Measurements from ENCODE around the gene SYNGR2. TPM values are rescaled to one million over a fixed set of nuclear protein-coding genes. Genes with fewer than 3 reads are reported as not detected.
"Not testable (repeated sequence)": the region's sequence is repeated elsewhere in the genome, so short reads cannot be mapped to it uniquely, and the experiment has no call there.

Gene SYNGR2
- total and polyA plus RNA-seq, 9 of the 15 experiments (the other 6 are each of a cell fraction or from before 2014, with no cell fraction given), result 1.4 to 173 (median 87.8) TPM

DNA sequence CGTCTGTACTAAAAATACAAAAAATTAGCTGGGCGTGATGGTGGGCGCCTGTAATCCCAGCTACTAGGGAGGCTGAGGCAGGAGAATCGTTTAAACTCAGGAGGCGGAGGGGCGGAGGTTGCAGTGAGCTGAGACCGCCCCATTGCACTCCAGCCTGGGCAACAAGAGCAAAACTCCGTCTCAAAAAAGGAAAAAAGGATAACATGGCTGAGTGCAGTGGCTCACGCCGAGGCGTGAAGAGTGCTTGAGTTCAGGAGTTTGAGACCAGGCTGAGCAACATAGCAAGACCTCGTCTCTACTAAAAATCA, 28.6 kb upstream of the SYNGR2 start (continued):
- TF ChIP-seq ZBTB40 (IDR thresholded peaks at IDR 0.05) (0 out of 2 replicates have a peak, but pooled peaks have one; percentile 46), ARID2 (IDR thresholded peaks at IDR 0.05) (0 out of 2 replicates have a peak, but pooled peaks have one; percentile 1), EP400 (IDR thresholded peaks at IDR 0.05) (peak; percentile 50; the same call in 1 of the 2 replicates), NR2F6 (CRISPR knock-in tag; IDR thresholded peaks at IDR 0.05) (0 out of 2 replicates have a peak, but pooled peaks have one; percentile 18), CC2D1A (IDR thresholded peaks at IDR 0.05) (0 out of 2 replicates have a peak, but pooled peaks have one; percentile 13), SMARCA4 (IDR thresholded peaks at IDR 0.05) (0 out of 2 replicates have a peak, but pooled peaks have one; percentile 36), SMARCE1 (IDR thresholded peaks at IDR 0.05) (0 out of 2 replicates have a peak, but pooled peaks have one; percentile 59)
- not testable (repeated sequence) for TF ChIP-seq ZBTB40 (CRISPR knock-in tag; IDR thresholded peaks at IDR 0.05)
- TF ChIP-seq, protein P1, sequence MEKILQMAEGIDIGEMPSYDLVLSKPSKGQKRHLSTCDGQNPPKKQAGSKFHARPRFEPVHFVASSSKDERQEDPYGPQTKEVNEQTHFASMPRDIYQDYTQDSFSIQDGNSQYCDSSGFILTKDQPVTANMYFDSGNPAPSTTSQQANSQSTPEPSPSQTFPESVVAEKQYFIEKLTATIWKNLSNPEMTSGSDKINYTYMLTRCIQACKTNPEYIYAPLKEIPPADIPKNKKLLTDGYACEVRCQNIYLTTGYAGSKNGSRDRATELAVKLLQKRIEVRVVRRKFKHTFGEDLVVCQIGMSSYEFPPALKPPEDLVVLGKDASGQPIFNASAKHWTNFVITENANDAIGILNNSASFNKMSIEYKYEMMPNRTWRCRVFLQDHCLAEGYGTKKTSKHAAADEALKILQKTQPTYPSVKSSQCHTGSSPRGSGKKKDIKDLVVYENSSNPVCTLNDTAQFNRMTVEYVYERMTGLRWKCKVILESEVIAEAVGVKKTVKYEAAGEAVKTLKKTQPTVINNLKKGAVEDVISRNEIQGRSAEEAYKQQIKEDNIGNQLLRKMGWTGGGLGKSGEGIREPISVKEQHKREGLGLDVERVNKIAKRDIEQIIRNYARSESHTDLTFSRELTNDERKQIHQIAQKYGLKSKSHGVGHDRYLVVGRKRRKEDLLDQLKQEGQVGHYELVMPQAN (IDR thresholded peaks at IDR 0.05; ENCODE audit: borderline replicate concordance), result peak; percentile 42; the same call in 1 of the 2 replicates

All from K562 (cell line).